HG02938 (cell line): ENCODE data around the gene FOXP1.

Experiments
- ATAC-seq: cut with Tn5 transposase; IDR thresholded peaks from one replicate; pipeline ENCODE4 v1.9.1; 2021; ENCODE audit warnings: mild to moderate bottlenecking, moderate library complexity; ENCODE audit not compliant: unreplicated experiment

FOXP1 gene

DNA sequence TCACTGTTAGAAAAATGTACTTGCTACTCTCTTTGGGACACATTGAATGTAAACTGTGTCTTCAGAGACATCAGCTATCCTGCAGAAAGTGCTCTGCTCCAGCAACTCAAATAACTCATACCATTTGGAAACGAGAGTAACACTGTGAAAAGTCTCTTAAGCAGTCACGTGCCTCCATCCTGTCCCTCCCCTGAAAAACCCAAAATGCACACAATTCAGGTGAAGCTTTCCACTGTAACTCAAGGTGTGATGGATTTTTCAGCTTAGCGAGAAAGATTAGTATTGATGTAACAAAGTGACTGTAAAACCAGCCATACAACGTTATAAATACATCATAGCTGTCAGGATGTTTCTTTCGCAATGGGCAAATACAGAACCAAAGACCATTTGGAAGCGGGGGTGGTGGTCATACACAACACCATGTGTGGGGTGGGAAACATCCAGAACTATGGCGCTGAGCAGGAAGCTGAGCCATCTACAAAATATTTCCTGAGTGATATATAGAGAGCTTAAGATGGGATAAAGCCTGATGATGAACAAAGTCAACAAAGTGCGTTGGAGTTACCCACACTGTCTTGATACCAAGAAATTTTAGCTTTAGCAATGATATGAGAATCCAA lies 332.3 kb downstream of the FOXP1 start:
- ATAC-seq: no peak

DNA sequence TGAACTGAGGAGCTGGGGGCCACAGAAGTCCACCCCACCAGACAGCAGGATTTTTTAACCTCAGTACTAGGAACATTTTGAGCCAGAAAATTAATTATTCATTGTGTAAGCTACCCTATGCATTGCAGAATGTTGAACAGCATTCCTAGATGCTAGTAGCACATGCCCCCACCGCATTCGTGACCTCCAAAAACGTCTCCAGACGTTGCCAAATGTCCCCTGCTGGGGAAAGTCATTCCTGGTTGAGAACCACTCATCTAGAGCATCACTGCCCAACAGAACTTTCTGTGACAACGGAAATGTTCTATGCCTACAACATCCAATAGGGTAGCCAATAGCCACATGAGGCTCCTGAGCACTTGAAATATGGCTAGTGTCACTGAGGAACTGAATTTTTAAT lies 333.5 kb downstream of the FOXP1 start:
- ATAC-seq: no peak

DNA sequence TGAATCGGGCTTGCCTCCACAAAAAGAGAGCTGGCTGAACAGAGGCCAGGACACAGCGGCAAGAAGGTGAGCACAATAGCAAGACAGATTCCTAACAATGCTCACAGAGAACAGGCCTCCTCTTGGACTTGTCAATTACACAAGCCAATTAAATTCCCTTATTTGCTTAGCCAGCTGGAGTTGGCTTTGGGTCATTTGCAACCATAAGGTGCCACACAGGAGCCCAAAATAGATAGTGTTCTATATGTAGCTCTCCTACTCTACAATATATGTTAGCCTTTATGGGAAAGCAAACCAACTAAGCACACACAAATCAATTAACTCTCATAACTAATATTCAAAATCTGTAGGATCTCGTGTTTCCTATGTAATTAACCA lies 335.6 kb downstream of the FOXP1 start:
- ATAC-seq: no peak

DNA sequence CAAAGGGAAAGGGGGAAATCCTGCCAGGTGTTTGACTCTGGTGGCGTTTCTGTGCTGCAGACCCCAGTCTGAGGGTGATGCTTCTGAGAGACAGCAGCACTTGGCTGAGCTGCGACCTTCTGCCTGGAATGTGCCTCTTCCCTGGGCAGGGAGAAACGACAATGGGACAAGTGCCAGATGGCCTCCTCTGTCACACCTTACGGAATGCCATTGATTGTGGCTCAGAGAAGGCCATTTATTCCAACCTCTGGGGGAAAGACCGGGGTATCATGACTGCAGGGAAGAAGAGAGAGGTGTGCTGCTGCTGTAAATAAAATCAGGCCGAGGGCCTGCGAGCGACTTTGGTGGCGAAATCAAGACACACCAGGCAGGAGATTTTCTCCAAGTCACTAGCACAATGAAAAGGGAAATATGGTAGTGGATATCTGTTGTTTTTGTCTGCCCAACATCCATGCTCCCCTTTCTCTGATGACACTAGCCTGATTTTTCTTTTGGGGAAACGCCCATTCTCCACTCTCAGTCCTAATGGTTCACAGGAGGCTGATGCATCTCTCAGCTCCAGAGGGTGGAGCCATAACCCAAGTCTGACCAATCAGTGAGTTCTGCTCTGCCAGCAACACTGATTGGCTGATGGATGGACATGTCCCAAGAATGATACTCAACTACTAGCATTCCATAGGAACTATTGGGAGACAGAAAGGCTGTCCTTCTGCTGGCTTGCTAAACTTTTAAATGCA lies 336.1 kb downstream of the FOXP1 start:
- no peak for ATAC-seq

DNA sequence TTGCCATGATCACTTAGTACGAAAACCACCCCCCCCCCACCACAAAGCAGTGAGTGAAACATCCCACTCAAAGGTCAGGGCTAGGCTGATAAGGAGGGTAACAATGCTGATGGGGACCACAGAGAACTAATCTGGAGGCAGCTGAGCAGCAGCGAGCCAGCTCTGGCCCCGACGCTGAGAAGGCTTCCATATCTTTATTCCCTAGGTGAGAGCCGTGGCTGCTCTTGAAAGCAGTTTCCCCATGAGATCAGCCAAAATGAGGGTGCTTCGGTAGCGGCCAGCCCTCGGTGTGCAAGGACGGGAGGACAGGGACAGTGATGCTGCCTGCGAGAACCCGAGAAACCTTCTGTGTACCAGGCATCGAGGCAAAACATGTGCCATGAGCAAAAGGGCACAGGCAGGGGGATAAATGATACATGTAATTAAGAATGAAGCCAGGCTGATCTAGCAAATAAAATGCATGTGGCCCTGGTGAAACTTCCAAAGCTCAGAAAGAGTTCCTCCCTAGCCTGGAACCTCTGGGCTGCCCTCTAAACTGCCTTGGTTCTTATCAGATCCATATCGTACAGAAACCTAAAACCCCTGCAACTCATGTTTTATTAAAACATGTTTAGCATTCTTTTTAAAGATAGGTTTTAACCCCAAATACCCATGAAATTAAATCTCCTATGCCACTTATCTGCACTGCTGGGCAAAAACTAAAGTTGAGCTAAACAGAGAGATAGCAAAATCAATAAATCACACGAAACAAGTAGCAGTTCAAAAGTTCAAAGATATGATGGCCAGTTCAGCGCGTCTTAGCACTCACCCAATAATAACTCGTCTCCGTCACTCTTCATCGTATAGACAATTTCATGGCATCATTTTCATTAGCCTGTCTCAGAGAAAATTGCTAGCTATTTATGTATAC lies 337.3 kb downstream of the FOXP1 start:
- ATAC-seq: no peak

DNA sequence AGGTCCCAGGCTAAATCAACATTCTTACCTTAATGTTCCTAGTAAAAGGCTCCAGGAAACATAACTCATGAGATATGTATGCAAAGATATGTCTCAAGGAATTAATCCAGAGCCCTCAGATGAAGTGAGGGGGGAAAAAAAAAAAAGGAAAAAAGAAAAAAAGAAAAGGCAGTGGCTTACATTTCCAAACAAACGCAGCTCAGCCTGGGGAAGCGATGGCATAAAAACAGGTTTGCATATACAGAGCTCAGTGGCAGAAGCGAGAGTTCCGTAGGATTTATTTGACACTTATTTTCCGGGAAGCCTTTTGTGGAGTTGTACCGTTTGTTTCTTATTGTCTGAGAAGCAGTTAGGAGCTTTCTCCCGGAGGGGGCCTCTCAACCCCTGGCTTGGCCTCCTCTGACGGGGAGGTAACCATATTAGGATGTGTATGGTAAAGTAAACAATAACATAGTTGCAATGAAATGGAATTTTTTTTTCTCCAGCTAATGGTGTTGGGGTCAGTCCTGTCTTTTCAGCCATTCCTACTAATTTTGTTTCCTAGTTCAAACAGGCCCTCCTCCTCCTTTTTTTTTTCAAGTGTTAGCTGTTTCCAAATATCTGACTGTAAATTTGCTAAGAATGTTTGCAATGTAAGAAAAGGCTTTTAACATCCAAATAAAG lies 338.6 kb downstream of the FOXP1 start:
- no peak for ATAC-seq

DNA sequence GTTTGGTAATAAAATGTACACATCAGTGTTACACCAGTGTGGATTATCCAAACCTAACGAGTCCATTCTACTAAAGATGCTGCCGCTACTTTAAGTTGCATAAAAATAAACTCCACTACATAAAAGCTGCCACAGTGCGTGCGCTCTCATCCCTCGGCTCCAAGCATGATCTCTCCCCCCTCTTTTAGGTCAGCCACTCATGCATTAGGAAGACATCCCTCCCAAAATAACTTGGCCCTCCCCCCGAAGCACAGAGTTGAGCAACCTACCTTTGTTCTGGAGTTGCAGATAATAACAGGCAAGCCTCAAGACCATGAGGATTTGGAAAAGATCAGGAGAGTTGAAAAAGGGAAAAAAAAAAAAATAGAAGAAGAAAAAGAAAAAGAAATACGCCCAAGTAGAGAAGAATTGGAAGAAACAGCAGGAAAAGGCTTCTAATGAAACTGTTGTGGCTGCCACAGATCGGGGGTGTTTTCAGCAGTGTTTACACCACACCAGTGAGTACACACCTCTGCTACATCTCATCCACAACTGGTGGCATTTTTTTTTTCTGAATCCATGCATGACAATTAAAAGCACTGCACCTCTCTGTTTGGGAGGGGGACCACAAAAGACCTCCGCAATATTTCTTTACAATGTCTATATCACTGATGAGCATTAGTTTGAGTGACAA lies 339.2 kb downstream of the FOXP1 start:
- no peak for ATAC-seq

DNA sequence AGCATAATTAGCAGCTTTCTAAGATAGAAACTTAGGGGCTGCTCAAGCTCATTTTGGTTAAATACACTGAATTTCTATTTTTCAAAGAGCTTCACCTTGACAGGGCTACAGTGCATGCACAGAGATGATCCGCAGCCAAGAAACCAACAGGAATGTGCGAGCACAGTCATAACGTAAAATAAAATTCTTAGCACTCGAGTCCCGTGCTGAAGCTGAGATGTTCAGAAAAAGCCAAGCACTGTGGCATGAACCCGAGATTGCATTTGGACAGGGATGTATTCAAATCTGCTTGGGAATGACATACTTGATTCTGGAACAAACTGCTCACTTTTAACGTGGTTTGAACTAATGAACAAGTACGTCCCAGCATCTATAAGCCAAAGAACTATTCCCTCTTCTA lies 340.3 kb downstream of the FOXP1 start:
- ATAC-seq: no peak

DNA sequence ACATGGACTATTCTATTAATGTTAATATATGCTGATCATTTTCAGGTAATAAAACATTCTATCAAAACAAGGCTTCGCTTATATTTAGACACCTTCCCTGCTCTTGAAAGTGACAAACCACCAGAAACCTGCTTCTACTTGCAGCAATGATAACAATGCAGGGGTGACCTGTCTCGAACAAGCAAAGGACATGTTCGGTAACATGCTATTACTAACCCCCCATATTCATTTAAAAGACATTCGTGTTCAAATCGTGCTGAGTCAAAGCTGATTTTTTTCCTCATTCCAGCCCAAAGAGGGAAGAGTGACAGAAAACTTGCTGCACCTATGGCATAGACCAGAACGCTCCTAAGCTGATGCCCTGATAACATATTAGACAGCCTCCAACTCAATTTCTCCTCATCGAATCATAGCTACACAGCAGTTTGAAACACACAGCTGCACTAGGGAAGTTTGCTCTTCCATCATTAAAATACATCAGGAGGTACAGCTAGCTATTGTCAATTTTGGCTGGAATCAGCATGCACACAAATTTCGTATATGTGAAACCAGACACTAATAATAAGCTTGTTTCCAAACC lies 341.5 kb downstream of the FOXP1 start:
- no peak for ATAC-seq

DNA sequence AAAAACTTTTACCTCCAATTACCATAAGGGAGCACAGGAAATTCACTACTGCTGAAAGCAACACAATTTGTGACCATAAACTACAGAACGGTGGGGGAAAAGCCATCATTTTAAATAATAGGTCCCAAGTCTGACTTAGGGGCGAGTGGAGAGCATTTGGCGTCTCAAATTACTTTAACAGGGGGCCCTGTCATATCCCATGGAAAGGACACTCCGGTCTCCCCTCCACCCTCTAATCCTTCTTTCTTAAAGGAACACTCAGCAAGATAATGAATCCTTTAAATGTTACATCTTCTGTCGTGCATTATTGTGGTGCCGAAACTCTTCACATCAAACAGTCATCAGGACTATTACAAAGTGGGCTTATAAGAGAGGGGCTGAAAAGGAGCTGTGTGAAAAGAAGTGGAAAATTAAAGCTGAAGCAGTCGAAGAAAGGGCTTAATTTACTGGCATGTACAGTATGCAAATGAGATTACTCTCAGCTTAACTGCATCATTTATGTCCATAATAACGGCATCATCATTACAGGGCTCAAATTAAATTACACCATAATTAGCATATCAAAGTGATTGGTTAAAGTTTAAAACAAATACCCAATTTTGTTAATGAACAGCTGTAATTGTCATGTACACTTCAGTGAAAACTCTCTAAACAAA lies 342.2 kb downstream of the FOXP1 start:
- no peak for ATAC-seq

DNA sequence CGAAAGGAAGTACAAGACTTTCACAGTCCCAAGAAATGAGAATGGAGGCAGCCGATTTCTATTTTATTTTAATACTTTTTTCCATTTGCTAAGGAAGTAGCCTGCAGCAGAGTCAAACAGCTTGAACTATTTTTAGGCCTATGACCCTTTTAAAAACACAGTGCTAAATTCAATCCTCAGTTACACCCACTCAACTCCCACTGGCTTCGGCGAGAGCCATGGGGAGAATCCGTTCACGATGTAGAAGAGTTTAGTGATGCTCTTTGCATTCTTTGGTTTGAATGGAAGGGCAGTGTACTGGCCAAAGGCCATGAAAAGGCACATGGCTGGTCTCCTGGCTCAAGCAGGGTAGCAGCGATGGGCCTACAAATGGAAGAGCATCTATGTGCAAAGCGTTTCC lies 343.5 kb downstream of the FOXP1 start:
- ATAC-seq: no peak

DNA sequence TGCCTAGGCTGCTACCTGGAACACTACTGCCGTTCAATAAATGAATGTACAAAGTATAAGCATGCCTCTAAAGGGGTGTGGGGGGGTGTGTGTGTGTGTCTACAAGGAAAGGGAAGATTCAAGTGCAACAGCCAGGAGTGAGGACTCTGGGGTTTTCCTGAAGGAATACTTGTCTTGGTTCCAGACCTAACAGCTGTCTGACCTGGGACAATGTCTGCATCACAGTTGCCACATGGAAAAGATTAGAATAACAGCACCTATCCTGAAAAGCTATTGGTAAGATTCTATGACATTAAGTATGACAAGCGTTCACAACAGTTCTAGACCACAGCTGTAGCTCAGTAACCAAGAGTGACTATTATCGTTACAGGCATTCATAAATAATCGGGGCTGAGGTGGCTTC lies 345.2 kb downstream of the FOXP1 start:
- ATAC-seq: no peak

DNA sequence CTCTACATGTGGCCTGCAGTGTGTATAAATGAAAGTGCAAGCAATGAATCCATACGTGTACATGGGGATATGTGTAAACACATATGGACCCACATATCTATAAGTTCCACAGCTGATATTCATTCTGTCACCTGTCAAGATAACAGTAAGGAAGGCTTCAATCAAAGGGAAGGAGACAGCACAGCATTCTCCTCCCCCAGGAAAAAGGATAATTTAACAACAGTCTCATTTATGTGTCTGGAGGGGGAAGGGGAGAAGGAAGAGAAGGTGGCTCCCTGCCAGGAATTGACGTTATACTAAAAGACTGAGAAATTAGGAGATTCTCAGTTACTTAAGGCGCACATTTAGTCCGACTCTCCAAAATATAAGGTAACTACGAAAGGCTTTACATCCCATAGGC lies 345.9 kb downstream of the FOXP1 start:
- ATAC-seq: no peak

DNA sequence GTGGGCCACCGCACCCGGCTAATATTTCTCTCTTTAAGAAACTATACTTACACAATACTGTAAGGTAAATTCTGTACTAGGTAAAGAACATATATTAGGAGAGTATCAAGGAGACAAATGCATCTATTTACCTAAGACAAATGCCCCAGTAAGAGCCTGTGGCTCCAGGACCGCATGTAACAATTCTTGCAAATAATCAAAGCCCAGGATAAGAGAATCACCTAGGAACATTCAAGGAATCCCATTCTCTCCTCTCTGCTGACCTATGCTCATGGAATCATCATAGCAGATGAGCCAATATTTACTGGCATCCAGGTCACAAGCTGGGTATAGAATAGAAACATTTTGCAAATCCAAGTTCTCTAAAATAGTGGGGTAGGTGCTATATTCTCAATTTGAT lies 347.7 kb downstream of the FOXP1 start:
- ATAC-seq: no peak

DNA sequence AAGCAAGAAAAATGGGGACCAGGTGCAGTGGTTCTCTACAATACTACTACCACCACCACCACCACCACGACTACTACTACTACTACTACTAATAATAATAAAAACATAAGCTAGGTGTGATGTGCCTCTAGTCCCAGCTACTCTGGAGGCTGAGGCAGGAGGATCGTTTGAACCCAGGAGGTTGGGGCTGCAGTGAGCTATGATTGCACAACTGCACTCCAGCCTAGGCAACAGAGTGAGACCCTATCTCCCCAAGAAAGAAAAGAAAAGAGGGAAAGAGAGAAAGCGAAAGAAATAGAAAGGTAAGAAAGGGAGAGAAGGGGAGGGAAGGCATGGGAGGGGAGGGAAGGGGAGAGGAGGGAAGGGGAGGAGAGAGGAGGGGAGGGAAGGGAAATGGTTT lies 350.6 kb downstream of the FOXP1 start:
- ATAC-seq: no peak

DNA sequence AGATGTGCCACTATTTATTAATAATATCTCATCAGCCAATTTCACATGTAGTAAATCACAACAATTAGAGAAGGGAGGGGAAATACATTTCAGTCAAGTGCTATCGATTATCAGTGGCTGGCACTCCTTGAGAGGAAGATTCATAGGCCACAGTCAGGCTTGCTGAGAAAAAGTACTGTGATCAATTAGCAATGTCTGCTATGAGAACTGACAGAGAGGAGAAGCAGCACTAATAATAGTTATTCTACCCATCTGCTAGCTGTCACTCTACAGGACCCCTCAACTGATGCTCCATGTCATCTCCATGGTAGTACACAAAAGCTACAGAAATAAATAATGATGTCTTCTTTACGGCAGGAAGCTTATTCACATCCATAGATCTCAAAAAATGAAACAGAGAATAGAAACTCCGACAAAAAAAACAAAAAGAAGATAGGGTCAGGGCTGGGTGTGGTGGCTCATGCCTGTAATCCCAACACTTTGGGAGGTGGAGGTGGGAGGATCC lies 351.3 kb downstream of the FOXP1 start:
- ATAC-seq: no peak

DNA sequence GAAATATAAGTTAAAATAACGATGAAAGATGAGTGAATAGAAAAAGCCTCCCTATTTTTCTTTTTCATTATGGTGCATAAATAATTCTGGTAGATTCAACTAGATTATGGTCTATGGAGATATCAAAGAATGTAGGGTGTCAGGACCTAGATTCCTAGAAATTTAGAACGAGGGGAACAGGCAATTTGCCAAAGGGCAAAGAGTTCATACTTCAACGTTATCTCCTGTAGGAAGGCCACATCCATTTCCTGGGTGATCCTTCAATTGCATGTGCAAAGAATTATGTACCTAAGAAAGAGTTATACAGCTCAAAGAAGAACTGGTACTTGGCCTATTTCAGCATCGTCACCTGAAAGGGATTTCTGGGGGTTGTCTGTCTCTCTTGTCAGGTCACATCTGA lies 351.8 kb downstream of the FOXP1 start:
- ATAC-seq: no peak

DNA sequence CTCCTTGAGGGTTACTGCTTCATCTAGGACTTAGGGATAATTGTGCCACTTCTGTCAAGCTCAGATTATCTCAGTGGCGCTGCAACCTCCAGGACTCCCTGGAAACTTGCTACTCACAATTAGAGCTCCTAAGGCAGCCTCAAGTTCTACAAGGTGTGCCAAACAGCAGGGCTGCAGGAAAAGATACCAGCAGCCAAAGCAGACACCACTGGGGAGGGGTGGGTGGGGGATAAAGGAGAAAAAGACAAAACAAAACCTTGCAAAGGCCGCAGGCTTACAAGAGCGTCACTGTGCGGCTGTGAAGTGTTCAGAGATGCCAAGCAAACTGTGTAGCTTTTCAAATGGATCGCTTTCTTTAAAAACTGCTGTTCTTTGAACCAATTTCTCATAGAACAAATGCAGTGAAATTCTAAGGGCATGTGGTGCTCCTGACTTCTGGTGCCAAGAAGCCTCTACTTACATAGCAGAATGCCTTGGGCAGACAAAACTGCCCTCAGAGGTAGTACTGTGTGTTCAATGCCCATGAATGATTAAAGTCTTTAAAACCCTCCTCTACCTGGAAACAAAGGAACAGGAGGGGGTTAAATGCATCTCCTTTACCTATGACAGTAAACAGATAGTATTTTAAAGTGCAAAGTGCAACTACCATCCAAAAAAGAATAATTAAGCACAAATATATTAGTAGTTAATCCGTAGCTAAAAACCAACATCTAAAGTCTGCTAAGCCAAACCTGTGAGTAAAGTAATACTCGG lies 353.4 kb downstream of the FOXP1 start:
- ATAC-seq: no peak
